Endothelial cell of hepatic sinusoid (primary cell): ENCODE measurements around the gene NAB1.
"Not testable (repeated sequence)": the region's sequence is repeated elsewhere in the genome, so short reads cannot be mapped to it uniquely, and the experiment has no call there.

ENCODE experiments used
- in situ Hi-C: cut with HindIII; loops from 2 replicates; pipeline ENCODE4 v1.10.0; 2017; ENCODE audit warnings: low sequenced_read_pairs

The NAB1 gene

GRCh38 chr2:190708650-190709049, 59.8 kb downstream of the NAB1 start:
- in situ Hi-C loops = not testable (repeated sequence)

GRCh38 chr2:190711069-190711468, 62.2 kb downstream of the NAB1 start:
- in situ Hi-C loops = no loop called here

- in situ Hi-C loops = no loop called here
These were observed 64.6 kb downstream of the NAB1 start for GRCh38 chr2:190713471-190713870.

DNA sequence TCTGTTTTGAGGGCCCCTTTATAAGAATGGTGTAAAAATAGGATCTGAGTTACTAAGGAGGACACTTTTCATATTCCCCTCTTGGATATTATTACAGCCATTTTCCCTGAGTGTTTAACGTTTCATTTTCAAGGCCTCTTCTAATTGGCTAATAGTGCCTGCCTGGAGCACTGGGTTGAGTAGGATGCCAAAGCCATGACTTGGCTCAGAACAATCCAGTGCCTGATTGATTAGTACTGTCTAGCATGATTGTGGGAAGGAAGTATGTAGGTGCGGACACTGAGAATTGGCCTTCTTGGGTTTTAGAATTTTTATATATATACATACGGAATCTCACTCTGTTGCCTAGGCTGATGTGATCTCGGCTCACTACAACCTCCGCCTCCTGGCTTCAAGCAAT, 66.1 kb downstream of the NAB1 start:
- in situ Hi-C loops = no loop called here

DNA sequence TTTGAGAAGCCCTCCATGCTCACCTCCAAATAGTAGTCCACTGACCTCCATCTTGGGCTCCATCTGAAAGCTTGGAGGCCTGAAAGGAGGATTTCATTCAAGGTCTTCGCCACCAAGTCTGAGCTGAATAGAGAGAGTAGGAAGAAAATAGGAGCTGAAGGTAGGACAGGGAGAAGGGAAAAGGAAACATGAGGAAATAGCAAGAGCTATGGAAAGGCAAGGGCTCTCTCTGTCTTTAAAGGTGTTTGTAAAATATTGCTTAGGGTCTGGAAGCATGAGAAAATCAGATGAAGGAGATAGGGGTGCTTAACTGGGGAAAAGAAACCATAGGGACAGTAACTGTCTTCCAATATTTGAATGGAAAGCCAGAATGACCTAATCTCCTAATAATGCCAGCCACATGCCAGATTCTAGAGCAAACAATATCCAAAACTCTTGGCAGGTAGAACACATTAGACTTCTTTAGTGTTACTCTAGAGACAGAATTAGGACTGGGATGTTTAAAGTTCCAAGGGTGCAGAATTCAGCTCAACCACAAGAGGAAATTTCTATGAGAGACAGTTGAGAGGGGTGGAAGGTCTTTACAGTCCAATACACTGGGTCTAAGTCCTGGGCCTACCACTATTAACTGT, 67.4 kb downstream of the NAB1 start:
- in situ Hi-C loops = no loop called here

DNA sequence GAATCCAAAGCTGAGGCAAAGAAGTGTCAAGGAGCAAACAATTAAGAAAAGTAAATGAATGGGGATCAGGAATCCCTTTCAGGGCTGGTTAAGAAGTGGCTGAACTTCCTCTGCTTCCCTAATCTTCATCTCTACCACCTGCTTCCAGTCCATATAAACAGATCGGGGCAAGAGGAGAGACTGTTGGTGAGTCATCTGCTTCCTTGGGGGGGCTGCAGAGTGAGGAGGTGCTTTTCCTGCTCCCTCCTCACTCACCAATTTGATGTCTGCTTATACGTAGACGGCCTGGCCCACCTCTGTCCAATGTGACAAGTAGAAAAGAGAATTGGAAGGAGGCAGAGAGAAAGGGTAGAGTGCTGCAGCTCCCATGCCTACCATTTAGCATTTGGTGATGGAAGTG, 68.4 kb downstream of the NAB1 start:
- in situ Hi-C loops = no loop called here

DNA sequence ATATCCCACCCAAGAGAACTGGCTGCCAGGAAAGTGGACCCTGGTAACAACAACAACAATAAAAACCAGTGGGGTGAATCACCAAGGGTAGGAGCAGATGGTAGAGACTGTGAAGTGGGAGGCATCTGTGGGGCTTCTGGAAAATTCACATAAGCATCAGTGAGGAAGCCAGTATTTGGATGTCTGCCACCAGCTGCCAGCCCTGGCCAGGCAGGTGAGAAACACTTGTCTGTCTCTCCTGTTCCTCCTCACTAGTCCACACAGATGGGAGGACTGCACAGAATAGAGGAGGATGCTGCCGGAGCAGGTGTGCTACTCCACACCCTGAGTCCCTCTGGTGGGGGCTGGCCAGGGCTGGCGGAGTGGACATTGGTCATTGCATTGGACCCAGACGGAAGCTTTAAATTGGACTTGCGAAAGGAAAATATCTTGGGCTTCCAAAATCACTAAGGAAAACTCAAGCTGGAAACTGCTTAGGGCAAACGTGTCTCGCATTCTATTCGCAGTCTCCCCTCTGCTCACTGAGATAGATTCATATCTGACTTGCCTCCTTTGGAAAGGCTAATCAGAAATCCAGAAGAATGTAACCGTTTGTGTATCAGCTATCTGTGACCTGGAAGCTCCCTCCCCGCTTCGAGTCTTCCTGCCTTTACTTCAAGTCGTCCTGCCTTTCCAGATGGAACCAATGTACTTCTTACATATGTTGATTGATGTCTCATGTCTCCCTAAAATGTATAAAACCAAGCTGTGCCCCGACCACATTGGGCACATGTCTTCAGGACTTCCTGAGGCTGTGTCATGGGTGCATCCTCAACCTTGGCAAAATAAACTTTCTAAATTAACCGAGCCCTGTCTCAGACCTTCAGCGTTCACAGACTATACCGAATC, 69.1 kb downstream of the NAB1 start:
- in situ Hi-C loops = no loop called here

GRCh38 chr2:190718652-190719526, 70.0 kb downstream of the NAB1 start:
- in situ Hi-C loops = no loop called here

- in situ Hi-C loops = no loop called here
These were observed 71.4 kb downstream of the NAB1 start for GRCh38 chr2:190720276-190720675.

DNA sequence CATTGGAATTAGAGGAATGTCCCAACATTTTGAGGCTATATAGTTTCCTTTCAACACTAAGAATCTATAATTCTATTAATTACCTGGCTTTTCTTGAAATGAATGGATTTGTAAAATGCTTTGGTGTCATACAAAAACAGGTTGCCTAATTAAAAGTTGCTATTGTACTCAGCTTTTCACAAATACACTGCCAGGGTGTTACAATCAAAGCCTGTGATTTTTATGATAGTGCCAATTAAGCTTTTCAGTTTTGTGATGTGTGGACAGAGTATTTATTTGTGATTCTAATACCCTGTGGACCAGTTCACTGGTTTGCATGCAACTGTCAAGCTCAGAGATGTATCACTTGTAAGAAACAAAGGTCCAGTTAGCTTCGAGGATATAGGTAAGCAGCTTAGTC, 71.8 kb downstream of the NAB1 start:
- in situ Hi-C loops = no loop called here

DNA sequence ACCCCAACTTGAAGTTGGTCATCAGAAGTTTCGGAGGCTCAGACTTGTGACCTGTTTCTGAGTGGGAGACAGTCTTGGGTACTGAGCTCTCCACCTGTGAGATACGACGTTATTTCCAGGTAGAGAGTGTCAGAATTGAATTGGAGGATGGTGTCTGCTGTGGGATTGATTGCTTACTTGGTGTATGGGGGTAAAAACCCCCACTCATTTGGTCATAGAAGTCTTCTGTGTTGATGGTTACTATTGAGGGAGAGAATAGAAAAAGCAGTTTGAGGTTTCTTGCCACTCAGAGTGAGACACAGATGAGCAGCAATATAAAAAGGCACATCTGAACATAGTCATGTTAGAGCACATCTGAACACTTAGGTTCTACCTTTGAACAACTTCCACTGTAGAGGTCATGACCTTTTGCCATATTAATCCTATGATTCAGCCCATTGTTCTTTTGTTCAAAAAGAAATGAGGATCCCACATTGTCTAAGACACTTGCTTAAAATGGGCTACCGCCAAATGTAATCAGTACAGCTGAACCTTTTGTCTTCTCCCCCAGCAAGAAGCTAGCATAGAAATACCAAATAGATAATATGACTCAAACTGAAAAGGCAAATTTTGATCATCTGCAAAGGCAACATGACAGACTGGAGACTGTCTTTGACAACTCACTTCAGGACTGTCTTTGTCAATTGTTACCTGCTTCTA, 73.3 kb downstream of the NAB1 start:
- in situ Hi-C loops = no loop called here

DNA sequence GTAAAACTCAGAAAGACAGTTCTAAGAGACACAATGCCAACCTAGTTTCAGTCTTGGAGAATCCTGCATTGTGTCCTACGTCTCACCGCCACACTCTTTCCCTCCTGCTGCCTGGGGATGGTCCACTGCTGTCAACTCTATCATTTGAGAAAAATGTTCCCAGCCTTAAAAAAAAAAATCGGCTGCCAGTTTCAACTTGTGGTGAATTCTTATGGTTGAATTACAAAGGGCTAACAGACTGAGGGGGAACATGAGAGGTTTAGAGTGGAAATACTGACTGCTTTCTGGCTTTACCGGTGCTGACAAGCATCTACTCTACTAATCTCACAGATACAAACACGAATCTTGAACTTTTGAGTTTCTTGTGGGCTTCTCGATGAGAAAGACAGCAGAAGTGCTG, 74.0 kb downstream of the NAB1 start:
- in situ Hi-C loops = no loop called here

DNA sequence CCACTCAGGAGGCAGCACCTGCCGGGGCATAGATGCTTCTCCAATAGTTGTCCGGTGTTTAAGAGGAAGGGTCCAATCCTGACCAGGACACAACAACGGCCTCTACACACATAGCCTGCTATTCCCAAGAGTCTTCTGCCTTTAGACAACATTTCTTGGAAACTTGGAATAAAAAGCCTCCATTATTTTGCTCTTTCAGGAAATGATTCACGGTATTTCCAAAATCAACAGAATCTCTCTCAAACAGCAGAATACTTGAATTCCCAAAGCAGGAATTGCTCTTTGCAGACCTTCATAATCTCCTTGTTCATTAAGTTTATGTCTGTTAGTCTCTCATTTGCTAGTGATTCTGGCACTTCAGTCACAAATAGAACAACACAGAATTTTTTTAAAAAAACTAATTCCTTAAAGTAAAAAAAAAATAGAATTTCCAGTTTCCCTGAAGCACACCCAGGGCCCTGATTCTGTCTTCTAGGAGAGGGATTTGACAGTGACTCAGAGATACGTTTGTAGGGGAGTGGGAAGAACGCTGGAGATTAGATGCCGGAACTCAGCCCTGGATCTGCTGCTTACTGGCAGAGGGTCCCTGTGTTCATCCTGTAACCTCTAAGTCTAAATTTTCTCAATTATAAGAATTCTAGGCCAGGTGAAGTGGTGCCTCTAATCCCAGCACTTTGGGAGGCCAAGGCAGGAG, 74.7 kb downstream of the NAB1 start:
- in situ Hi-C loops = no loop called here

DNA sequence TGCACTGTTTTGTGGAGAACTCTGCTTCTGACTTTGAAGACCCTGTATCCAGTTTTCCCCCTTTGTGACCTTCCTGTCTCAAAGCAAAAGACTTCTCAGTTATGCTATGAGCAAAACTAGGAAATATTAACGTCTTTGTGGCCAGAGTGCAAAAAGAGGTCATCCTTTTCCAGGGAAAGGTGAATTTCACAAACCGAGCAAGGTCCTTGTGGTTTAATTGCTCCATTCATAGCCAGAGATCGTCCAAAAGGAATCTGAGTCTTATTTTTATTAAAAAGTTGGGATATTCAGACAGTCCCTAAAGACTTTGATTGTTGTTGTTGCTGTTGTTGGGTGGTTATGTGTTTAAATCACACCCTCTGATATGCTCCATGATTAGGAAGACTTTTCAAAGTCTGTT, 77.4 kb downstream of the NAB1 start:
- in situ Hi-C loops = no loop called here

DNA sequence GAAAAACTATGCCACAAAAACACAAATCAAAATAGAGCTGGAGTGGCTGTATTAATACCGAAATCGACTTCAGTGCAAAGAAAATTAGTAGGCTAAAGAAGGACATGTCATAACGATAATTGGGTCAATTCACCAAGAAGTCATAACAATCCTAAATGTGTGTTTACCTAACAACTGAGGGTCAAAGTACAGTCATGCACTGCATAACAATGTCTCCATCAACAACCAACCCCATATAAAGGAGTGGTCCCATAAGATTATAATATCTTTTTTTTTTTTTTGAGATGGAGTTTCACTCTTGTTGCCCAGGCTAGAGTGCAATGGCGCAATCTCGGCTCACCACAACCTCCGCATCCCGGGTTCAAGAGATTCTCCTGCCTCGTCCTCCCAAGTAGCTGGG, 87.5 kb downstream of the NAB1 start:
- in situ Hi-C loops = no loop called here

- in situ Hi-C loops = no loop called here
These were observed 91.6 kb downstream of the NAB1 start for GRCh38 chr2:190740449-190740848.
